ENCODE measurements around the gene TOM1L2.

DNA sequence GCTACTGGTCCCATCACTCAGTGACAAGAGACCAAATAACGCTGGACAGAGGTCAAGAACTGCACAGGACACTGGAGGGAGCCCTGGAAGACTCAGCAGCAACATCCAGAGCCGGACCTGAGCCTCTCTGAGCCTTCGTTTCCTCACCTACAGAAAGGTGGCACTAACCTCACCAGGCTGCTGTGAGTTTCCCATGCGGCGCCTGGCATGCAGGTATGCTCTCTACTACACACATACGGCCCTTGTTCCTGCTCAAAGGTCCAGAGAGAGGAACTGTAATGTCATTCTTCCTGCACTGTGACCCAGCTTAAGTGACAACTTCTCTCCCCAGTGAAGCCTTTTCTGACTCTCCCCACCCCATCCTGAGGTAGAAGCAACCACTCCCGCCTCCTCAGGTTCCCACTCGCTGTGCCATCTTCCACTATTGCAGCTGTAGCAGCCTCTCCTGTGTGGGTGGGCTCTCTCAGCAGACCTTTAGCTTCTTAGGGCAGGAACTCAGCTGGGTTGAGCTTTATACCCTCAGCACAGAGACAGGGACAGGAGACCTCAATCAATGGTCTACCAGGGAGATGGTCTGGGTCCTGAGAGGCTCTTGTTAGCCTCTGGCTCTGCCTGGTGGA is 91.5 kb downstream of the TOM1L2 start:
- TF ChIP-seq MXI1 (IDR thresholded peaks at IDR 0.05; ENCODE audit: borderline replicate concordance, low read depth, low read length) (no peak), CEBPB (IDR thresholded peaks at IDR 0.05; ENCODE audit: low read depth, low read length) (no peak), SMC3 (IDR thresholded peaks at IDR 0.05; ENCODE audit: low read depth, low read length) (no peak), MAFK (IDR thresholded peaks at IDR 0.05; ENCODE audit: low read depth, low read length) (no peak)

All from IMR-90 (cell line).